Stimulated activated CD4-positive, alpha-beta T cell treated with anti-CD3 and anti-CD28 coated beads, Interleukin-12 subunit alpha, Interleukin-12 subunit beta, amount 100 ng/mL, for 24 hours (primary cell): Measurements from ENCODE around the gene ABCB9.

ENCODE experiments used
- DNase-seq, 2 experiments: peaks; one replicate each; pipeline ENCODE4 v3.0.0-alpha.2; 2020; ENCODE audit warnings: low read depth in 2 of 2

The ABCB9 gene

DNA sequence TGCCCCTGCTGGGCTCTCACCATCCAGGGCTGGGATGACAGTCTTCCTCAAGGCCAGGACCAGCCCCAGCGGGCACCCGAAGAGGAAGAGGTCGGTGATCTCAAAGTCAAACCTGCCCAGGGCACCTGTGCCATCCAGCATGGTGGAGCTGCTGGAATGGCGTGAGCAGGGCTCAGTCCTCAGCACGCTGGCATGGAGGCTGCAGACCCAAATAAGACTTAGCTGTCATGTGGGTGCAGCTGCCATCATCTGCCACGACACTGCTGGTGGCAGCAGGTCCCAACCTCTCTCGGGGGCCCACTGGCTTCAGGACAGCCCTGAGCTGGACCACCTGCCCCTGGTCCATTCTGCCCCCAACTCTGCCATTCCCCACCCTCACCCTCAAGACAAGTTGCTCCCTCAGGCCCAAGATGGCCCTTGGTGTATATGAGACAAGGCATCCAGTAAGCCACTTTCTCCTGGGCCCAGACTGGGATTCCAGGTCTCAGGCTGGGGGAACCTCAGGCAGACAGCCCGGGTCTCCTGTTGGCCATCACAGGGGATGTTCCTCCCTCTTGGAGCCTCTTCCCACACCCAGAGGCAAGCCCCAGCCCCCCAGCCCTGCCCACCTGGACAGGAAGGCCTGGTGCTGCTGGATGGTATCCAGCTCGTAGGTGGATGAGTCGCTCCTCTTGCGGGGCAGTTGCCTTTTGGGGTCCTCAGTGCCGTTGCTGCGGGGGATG, 28.7 kb upstream of the ABCB9 start:
- no peak for DNase-seq

DNA sequence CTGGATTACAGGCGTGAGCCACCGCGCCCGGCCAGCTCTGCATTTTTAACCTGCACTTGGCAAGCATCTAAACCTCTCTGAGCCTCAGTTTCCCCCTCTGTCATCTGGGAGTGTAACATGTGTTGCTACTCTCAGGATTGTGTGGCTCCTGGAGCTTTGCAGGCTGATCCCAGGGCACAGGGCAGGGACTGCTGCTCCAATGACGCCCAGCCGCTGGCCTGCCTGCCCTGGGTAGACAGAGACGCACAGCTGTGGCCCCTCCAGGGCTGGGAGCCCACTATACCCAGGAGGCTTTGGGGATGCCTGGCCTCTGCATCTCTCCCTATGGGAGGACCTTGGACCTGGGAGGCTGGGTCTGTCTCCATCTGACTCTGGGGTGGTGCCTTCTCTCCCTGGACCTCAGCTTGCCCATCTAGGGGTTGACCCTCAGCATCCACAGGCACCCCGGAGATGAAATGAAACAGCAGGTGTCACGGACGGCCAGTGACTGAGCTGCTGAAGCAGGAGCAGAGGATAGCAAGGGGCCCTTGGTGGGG, 27.9 kb upstream of the ABCB9 start:
- DNase-seq: no peak

DNA sequence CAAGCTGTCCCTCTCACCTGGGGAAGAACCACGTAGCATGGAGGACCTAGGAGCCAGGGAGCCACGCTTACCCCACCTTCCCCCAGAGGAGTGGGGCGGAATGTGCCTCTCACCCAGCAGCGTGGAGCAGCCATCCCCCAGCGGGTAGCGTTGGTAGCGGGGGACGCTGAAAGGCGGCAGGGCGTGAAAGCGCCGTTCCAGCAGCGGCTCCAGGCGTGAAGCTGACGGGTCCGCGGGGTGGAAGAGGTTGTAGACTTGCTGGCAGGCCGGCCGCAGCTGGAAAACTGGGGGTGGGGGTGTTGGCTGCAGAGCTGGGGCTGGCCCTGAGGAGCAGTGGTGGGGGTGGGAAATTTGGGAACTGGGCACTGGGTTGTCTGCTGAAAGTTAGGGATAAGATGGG, 26.1 kb upstream of the ABCB9 start:
- no peak for DNase-seq

DNA sequence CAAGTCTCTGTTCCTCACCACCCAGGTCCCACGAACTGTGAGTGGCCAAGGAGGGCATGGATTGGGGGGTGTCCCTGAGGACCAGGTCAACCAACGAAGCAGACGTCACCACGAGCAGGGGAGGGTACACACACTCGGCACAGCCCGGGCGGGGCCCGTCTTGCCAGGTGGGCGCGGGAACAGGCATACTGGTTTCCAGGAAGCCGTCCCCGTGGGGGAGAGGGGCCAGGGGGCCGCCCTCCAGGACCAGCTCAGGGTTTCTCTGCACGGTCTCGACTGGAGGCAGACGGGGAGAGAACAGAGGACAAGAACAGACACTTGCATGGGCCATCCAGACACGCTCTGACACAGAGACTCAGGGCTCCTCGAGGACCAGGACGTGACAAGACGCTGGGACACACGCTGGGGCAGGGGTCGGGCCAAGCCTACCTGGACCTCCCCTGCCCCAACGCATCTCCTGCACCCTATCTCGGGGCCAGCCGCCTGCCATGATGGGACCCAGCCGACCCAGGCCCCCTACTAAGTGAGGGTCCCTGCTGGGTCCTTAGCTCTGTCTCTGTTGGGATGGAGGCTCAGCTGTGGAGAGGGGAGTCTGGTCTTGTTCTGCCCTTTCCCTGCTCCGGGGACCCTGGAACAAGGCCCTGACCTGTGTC, 25.5 kb upstream of the ABCB9 start:
- no peak for DNase-seq

DNA sequence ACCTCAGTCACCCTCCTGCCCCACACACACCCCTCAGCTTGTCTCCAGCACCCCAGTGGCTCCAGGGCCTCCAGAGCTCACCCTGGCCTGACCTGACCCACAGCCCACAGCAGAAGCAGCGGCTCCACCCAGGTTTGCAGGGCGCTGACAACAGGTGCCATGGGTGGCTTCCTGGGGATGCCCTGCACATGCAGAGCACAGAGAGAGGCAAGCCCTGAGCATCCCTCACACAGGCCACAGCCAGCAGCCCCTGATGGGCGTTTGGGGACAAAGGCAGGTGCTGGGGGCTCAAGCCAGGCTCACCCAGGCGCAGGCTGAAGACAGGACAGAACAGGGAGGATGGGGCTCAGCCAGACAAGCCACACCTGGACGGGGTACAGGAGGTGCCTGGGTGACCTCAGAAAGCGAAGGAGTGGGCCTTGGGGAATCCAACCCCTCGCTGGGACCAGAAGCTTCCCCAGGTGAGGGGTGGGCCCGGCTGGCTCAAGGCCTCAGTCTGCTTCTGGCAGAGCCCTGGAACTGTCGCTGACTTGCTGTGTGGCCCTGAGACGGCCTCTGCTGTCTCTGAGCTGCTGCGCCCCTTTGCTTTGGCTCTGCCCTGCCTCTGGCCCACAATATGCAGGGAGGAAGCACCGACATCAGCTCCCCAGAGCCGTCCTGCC, 24.8 kb upstream of the ABCB9 start:
- no peak for DNase-seq

DNA sequence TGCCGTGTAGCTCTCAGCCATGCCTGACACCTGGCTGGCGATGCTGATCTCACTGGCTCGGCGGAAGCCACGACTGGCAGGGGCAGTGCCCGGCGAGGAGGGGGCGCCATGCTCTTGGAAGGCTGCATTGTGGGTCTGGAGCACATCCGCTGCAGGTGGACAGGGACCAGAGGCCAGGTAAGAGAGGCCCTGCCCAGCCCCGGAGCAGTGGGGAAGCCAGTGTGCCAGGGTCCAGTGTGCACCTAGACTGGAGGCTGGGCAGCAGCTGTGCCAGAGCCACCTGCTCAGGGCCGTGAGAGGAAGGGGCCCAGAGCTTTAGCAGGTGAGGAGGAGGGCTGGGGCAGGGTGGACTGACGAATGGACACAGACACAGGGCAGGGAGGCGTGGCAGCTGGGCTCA, 24.3 kb upstream of the ABCB9 start:
- DNase-seq: no peak

DNA sequence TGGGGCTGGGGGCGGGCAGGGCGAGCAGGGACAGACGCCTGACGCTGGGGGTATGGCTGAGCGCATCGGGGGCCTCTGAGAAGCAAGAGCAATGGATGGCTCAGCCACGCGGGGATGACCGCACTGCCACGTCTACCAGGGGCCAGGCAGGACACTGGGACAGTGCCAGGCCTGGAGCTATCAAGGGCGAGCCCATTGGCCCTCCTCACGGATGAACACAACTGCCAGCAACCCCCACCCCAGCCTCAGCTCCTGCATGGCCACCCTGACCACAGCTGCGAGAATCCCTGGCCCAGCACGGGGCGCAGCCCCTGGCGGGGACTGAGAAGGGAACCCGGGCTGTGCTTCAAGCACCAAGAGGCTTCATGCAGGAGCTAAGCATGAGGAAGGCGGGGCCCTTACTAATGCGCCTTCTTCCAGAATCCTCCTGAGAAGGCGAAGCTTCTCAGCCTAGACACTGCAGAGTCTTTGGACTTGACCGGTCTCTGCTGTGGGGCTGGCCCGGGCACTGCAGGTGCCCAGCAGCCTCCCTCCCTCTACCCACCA, 23.7 kb upstream of the ABCB9 start:
- DNase-seq: no peak

DNA sequence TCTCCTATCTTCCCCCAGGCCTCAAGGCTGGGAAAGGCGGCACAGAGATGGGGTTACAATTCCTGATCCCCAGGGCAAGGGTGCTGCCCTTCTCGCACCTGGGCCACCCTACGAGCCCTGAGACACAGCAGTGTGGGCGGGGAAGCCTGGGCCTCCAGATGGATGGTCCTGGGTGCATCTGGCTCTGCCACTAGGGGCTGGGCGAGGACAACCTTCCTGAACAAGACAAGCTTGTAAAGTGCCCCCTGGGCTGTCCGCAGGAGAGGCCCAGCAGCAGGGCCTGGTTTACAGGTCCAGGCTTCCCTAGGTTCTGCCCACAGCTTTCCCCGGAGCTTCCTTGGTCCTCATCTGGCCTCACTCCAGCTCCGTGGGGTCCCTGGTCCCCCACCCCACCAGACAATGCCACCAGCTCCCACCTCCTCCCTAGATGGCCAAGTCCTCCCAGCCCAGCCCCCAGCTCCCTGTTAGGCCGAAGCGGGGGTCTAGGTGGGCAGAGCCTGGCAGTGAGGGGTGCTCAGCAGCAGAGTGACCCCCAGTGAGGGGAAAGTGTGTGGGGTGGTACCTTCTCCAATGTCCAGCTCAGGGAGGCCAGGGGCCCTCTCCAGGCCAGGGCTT, 23.1 kb upstream of the ABCB9 start:
- no peak for DNase-seq

DNA sequence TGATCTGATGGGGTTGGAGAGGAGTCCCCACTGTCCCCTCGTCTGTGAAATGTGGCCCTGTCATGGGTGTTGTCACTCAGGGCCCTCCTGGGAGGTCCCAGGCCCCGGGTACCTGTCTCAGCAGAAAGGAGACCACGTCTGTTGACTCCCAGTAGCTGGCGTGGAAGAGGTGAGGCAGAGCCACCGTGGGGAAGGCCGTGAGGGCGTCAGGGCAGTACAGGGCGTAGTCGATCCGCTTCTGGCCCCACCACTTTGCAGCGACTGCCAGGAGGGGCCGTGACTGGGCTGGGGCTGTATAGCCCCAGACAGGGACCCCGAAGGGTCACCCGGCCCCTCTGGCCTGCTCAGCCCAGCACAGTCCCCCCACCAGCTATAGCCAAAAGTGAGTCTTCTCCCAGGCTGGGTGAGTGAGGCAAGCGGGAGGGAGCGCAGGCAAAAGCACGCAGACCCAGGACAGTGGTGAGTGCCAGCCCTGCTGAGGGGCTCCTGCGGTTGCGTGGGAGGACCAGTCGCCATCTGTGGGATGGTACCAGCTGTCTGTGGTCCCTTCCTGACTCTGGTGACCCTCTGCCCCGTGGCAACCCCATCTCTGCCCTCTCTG, 22.4 kb upstream of the ABCB9 start:
- DNase-seq: no peak

DNA sequence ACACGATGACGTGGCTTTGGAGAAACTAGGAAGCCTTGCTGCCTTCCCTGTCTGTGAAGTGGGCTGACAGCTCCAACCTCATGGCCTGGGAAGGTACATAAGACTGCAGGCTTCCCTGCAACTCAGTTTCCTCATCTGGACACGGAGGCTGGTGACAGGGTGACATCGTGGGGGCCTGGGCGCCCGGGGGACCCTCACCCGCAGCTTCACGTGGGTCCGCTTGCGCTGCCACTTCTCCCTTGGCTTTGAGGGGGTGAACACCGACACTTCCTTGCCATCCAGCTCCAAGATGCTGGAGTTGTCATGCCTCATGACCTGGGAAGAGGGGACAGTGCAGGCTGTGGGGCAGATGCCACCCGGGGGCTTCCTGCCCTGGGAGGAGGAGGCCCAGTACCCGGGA, 21.8 kb upstream of the ABCB9 start:
- no peak for DNase-seq

DNA sequence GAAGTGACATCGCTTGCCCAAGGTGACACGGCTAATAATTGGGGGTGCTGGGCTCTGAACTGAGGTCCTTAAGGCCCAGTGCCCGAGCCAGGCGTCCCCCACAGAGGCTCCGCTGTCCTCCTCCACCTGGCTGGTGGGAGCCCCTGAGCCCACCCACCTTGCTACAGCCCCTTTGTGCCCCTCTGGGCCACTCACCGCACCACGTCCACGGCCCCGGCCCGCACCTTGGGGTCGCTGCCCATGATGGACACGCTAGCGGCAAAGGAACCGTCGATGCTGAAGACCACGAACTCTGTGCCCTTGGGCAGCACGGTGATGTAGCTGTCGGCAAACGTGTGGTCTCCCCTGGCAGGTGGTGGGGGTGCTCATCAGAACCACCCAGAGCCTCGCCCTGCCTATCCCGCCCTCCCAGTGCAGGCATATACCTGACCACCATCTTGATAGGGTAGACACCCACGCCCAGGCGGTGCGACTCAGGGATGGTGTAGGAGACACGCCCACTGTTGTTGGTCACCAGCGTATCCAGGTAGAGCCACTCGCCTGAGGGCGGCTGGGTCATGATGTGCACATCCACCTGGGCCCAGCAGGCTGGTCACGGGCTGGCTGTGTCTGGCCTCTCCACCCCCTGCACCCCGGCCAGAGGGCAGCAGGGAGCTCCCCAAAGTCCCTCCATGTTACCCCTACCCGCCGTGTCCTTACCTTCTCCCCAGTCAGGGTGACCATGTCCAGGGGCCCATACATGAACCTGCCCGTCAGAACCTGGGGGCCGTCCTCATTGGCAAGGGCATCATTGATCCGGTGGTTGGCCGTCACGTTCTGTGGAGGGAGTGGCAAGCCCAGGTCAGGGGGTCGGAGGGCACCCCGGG, 21.1 kb upstream of the ABCB9 start:
- DNase-seq: no peak

DNA sequence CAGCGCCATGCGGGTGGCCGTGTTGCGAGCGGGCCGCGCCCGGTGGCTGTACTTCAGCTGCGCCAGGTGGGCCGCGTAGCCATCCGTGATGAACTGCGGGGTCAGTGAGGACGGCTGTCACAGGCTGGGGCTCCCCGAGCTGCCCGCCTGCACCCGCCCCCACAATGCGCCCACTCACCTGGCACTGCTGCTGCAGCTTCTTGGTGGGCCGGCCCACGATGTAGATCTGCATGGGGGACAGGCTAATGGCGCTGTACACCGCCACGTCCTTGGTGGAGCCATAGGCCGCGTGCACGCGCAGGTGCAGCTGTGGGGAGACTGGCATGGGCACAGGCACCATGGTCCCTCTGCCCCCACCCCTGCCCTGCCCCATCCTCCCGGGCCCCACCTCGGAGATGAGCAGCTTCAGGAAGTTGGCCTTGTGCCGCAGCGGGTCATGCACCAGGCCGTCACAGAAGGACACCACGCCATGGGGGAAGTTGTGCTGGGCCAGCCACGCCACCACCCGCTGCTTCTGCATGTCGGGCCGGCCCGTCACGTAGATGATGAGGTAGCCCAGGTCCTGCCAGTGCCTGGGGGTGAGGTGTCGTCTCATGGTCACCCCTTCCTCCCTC, 20.1 kb upstream of the ABCB9 start:
- no peak for DNase-seq

DNA sequence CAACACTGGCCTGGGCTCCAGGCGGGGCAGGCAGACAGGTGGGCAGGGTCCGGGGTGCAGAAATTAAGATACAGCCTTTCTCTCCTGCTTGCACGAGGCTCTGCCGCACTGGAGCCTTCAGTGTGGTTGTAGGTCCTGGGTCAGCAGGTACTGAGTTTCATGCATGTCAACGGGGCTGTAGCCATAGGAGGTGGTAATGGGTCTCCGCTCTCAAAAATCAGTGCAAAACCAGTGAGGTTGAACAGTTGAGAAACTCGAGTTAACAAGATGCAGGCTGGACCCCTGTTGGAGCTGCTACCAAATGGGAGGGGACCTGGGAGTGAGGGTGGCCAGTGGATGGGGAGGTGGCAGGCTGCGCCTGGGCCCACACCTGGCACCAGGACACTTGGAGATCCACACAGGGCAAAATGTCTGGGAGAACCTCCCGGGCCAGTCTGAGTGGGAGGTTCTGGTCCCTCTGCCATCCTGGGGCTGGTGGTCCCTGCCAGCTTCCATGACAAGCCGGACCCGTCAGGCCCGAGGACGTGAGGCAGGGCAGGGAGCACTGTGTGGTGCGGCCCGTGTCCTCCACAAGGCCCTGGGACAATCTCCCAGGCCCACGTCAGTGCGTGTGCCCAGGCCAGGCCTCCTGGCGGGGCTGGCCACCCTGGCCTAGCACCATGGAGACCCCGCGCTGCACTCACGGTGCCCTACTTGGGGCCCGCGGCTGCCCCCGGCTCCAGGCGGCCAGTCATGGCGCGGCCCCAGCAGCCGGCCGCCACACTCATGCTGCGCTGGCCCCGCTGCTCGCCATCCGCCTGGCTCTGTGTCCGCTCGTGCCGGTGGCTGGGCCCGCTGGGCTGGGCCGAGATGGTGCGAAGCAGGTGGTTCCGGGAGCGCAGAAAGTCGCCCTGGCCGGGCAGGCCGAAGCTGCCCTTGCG, 19.3 kb upstream of the ABCB9 start:
- DNase-seq: no peak

DNA sequence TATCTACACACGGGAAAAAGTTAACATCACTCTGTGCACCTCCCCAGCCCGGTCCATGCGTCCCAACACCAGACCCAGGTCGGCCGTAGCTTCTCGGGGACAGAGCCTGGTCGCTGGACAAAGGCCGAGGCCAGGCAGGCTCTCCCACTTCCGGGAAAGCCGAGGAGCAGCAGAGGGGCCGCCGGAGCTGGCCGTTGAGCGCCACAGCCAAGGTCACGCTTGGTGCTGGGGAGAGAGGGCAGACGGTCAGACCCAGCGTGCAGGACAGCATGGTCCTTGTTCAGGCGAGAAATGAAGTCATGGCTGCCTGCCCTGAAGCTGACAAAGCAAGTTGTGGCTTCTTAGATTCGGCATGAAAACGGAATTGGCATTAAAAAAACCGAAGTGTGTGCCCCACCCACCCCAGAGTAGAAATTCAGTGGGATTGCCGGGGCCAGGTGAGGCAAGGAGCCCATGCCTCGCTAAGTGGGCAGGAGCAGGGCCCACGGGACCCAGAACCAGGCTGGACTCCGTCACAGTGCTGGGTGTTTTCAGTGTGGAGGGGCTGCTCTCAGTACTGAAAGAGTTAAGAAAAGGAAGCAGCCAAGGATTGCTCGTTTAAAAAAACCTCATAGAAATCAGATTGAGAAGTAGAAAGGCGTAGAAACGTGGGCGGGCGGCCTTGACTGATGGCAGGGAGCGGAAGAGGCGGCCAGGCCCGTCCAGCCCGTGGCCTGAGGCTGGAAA, 18.5 kb upstream of the ABCB9 start:
- no peak for DNase-seq

DNA sequence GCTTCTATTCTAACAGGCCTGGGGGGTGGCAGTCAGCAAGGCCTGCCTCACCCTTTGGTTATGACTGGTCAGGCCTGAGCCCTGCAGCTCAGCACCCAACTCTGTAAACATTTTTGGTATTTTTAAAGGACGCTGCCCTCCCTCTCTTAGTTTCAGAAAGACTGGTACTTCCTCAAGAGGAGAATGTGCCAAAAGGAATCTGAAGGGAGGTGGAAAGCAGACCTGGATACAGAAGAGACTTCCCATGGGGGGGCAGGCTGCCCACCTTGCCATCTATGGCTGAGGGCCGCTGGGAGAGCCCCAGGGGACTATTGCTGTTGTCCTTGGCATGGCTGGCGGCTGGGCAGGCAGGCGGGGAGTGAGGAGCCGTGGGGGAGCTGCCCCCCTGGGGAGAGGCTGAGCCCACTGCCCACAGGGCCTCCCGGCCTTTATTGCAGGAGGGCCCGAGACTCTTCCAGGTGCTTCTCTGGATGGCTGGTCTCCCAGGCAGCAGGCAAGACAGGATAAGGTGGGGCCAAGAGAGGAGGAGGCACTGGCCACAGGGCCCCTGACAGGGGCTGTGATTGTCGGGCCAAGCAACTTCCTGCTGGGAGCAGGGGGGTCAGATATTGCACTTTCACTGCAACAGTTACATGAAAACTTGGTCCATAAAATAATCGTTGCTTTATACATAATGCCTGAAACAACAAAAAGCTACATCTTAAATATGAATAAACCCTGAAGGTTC, 17.7 kb upstream of the ABCB9 start:
- no peak for DNase-seq

DNA sequence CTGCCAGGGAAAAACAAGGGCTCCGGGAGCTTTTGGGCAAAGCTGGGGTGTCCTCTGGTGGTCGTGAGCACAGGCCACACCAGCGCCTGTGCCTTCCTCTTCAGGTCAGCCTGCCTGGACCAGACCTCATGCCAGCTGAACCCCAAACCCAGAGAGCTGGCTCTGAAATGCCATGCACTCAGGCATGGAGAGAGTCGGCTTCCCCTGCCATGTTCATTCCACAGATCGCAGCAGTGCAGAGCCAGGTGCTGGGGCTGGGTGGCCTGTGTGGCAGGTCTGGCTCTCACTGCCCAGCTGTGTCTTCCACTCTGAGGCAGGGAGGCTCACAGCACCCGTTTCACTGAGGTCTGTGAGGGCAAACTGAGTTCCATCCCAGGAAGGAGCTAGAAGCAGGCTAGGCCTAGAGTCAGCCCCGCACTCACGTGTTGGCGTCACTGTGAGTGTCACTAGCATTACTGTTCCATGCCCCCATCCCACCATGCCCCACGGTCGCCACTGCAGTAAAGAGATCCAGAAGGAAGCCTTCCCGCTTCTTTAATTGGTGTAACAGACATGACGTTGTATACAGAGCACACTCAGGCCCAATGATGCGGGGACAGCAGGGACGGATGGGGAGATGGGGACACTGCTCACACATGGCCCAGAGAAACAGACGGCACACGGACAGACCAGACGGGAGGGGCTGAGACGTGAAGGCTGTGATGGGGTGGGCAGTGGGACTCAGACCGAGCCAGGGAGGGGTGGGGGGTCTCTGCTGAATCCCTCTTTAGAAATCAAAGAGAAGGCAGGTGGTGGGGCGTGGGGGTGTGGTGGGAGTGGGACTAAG, 16.9 kb upstream of the ABCB9 start:
- DNase-seq: no peak

DNA sequence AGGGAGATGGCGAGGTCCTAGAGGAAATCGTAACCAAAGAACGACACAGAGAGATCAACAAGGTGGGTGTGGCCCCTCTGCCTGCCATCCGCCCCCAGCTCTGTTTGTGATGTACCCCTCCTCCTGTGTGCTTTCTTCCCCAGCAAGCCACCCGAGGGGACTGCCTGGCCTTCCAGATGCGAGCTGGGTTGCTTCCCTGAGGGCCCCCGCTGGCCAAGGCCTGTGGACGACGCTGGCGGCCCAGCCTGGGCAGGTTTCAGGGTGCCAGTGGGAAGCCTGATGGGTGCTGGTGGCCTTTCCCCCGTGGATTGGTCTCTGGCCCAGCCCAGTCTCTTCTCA, 16.2 kb upstream of the ABCB9 start:
- DNase-seq: no peak
